Gastroesophageal sphincter (tissue), 4 donors: Measurements from ENCODE around the gene FANCF. TPM values are rescaled to one million over a fixed set of nuclear protein-coding genes. Genes with fewer than 3 reads are reported as not detected.

Experiments used
- ATAC-seq: fragments of 150-250 bp; one replicate; pipeline ENCODE4 v1.9.1; 2016; ENCODE audit warnings: mild to moderate bottlenecking, moderate library complexity
- H3K27ac ChIP-seq, 4 donors: fragments of 200-600 bp; sonication (generic) in 3 of 4; 1 replicate in 3 of 4; 2 replicates in 1 of 4; pipeline ENCODE4 v1.5.1; 2016 to 2019
- H3K27me3 ChIP-seq: fragments of 200-600 bp; sonication (generic); one replicate; pipeline ENCODE4 v1.5.1; 2019
- H3K36me3 ChIP-seq, 2 donors: fragments of 200-600 bp; sonication (generic); one replicate each; pipeline ENCODE4 v1.5.1; 2019; ENCODE audit warnings: control low read depth in 1 of 2
- H3K4me1 ChIP-seq, 3 donors: fragments of 200-600 bp; sonication (generic); 1 replicate in 2 of 3; 2 replicates in 1 of 3; pipeline ENCODE4 v1.5.1; 2016 to 2019; ENCODE audit warnings: control low read depth in 2 of 3
- H3K4me3 ChIP-seq, 2 donors: fragments of 200-600 bp; sonication (generic); one replicate each; pipeline ENCODE4 v1.5.1; 2019; ENCODE audit warnings: mild to moderate bottlenecking in 1 of 2, moderate library complexity in 1 of 2
- H3K9me3 ChIP-seq, 3 donors: fragments of 200-600 bp; sonication (generic); one replicate each; pipeline ENCODE4 v1.5.1; 2017 to 2019; ENCODE audit warnings: control low read depth in 2 of 3
- EP300 ChIP-seq: sonication (generic); formaldehyde crosslinking; IDR thresholded peaks from one replicate; pipeline ENCODE4 v1.6.1; 2017; ENCODE audit warnings: antibody characterized with exemption, mild to moderate bottlenecking
- POLR2A ChIP-seq, 2 donors: fragments of 450-650 bp; IDR thresholded peaks; one replicate each; pipeline ENCODE4 v1.6.1; 2017; ENCODE audit warnings: antibody characterized with exemption in 2 of 2, mild to moderate bottlenecking in 2 of 2, moderate library complexity in 1 of 2
- POLR2AphosphoS5 ChIP-seq: sonication (generic); formaldehyde crosslinking; IDR thresholded peaks from one replicate; pipeline ENCODE4 v1.6.1; 2017; ENCODE audit warnings: antibody characterized with exemption
- WGBS, 2 donors: methylation state at CpG; one replicate each; pipeline ENCODE4 v1.1.5; 2018; ENCODE audit warnings: low coverage in 1 of 2; 5-methylcytosine and 5-hydroxymethylcytosine counted together
- total RNA-seq, 4 donors: library from RNA; depleted of rRNA; stranded (reverse); fragments of >200 nt; gene quantifications; one replicate each; pipeline ENCODE4 v1.1.0, GENCODE V29; 2016
- TF ChIP-seq, protein P1 (sequence below), 4 experiments: fragments of 200-600 bp in 2 of 4; fragments of 450-650 bp in 2 of 4; sonication (generic) in 1 of 4; IDR thresholded peaks; one replicate each; pipeline ENCODE4 v1.5.1; 2017 to 2019; ENCODE audit warnings: antibody characterized with exemption in 4 of 4, mild to moderate bottlenecking in 2 of 4, moderate library complexity in 2 of 4

The FANCF gene
- total RNA-seq, 4 donors from 2014 or later: 3.6 to 9.2 (median 6.2) TPM

- WGBS, 2 donors: 85 to 100% methylated on average over 1 to 2 of the region's 2 CpGs
- H3K27me3 ChIP-seq: no peaks in the 10 kb centered on the region
- ATAC-seq: no peak
- H3K4me1 ChIP-seq: no peaks in the 10 kb centered on the region
- H3K9me3 ChIP-seq: no peaks in the 10 kb centered on the region
- no peaks in the 10 kb centered on the region for H3K36me3 ChIP-seq
- no peak overlapping the region for H3K4me3 ChIP-seq
- TF ChIP-seq, protein P1, sequence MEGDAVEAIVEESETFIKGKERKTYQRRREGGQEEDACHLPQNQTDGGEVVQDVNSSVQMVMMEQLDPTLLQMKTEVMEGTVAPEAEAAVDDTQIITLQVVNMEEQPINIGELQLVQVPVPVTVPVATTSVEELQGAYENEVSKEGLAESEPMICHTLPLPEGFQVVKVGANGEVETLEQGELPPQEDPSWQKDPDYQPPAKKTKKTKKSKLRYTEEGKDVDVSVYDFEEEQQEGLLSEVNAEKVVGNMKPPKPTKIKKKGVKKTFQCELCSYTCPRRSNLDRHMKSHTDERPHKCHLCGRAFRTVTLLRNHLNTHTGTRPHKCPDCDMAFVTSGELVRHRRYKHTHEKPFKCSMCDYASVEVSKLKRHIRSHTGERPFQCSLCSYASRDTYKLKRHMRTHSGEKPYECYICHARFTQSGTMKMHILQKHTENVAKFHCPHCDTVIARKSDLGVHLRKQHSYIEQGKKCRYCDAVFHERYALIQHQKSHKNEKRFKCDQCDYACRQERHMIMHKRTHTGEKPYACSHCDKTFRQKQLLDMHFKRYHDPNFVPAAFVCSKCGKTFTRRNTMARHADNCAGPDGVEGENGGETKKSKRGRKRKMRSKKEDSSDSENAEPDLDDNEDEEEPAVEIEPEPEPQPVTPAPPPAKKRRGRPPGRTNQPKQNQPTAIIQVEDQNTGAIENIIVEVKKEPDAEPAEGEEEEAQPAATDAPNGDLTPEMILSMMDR (IDR thresholded peaks at IDR 0.05): no peak
- TF ChIP-seq POLR2A (IDR thresholded peaks at IDR 0.05): no peak
- TF ChIP-seq EP300: no peak
- TF ChIP-seq POLR2AphosphoS5: no peak
- H3K27ac ChIP-seq: no peak overlapping the region
These were observed 15.2 kb upstream of the FANCF start for GRCh38 chr11:22640862-22641261.

GRCh38 chr11:22635689-22636088, 10.1 kb upstream of the FANCF start:
- Histone ChIP-seq H3K4me3 (no peak overlapping the region), H3K27me3 (no peaks in the 10 kb centered on the region), H3K9me3 (no peaks in the 10 kb centered on the region), H3K36me3 (no peaks in the 10 kb centered on the region), H3K4me1 (no peaks in the 10 kb centered on the region), H3K27ac (no peak overlapping the region)
- 0% methylated on average over 1 of the region's 1 CpG; no CpG with 5 or more reads in 1 of the 2 donors for WGBS, 2 donors
- no peak for ATAC-seq
- TF ChIP-seq POLR2A (IDR thresholded peaks at IDR 0.05) (no peak), POLR2AphosphoS5 (no peak), EP300 (no peak)
- TF ChIP-seq, protein P1 (IDR thresholded peaks at IDR 0.05): no peak

DNA sequence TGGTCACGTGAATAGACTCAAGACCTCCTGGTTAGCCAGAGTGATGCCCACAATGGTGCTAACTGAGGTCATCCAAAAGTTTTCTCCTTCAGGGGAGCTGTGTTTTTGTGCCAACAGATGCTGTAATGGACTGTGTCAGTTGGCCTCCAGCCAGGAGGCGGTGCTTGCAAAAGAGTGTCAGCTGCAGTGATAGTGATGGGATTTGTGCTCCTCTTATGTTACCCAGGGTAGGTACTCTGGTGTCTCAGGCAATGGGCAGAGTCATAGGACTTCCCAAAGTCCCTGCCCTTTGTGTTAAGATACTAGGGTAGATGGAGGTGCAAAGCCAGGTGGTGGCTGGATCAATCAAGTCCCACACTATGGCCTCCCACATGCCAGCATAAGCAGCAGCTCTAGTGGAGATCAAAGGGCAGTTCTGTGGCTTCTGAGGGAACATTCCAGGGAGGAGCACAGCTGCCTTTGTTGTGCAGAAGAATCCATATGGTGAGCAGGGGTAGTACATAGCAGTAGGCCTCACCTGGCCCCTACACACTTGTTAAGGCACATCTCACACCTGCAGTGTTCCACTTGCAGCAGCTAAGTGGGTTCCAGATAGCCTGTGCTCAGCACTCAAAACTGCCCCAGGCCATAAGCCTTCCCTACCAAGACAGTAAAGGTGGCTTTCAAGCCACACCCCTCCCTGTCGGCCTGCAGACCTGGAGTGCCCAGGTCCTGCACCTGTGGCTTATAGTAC, 9.4 kb upstream of the FANCF start:
- Histone ChIP-seq H3K4me1 (no peaks in the 10 kb centered on the region), H3K27ac (no peak overlapping the region), H3K9me3 (no peaks in the 10 kb centered on the region), H3K27me3 (no peaks in the 10 kb centered on the region), H3K4me3 (no peak overlapping the region), H3K36me3 (no peaks in the 10 kb centered on the region)
- 75 to 79% methylated on average over 1 to 2 of the region's 3 CpGs for WGBS, 2 donors
- ATAC-seq: no peak
- TF ChIP-seq, protein P1 (IDR thresholded peaks at IDR 0.05): no peak
- TF ChIP-seq EP300 (no peak), POLR2AphosphoS5 (no peak), POLR2A (IDR thresholded peaks at IDR 0.05) (no peak)

GRCh38 chr11:22633354-22633902, 7.8 kb upstream of the FANCF start:
- H3K36me3 ChIP-seq: no peaks in the 10 kb centered on the region
- H3K4me1 ChIP-seq: no peaks in the 10 kb centered on the region
- H3K27me3 ChIP-seq: no peaks in the 10 kb centered on the region
- no peaks in the 10 kb centered on the region for H3K9me3 ChIP-seq
- no peak overlapping the region for H3K27ac ChIP-seq
- ATAC-seq: no peak
- TF ChIP-seq POLR2AphosphoS5: no peak
- no peak for TF ChIP-seq EP300
- H3K4me3 ChIP-seq: no peak overlapping the region

GRCh38 chr11:22627421-22627820, 1.8 kb upstream of the FANCF start:
- ATAC-seq: no peak
- Histone ChIP-seq H3K36me3 (no peaks in the 10 kb centered on the region), H3K27ac (no peak overlapping the region), H3K4me1 (peaks cover 0 to 27% (median 2%) of the 10 kb centered on the region in 3 donors), H3K4me3 (no peak overlapping the region), H3K27me3 (no peaks in the 10 kb centered on the region), H3K9me3 (no peaks in the 10 kb centered on the region)
- 100% methylated on average over 5 of the region's 6 CpGs; no CpG with 5 or more reads in 1 of the 2 donors for WGBS, 2 donors
- TF ChIP-seq POLR2A (IDR thresholded peaks at IDR 0.05): no peak
- TF ChIP-seq, protein P1 (IDR thresholded peaks at IDR 0.05): no peak
